Panc1 (cell line): ENCODE results near the gene ONECUT3.

Source experiments
- CTCF ChIP-seq: fragments of 450-650 bp; IDR thresholded peaks from 2 replicates; pipeline ENCODE4 v1.5.1; 2017; ENCODE audit warnings: mild to moderate bottlenecking
- POLR2AphosphoS5 ChIP-seq: IDR thresholded peaks from 2 replicates; pipeline ENCODE4 v1.6.1; 2012; ENCODE audit warnings: mild to moderate bottlenecking, low read depth, low read length, moderate library complexity
- REST ChIP-seq, 2 experiments: IDR thresholded peaks; 2 replicates each; pipeline ENCODE4 v1.6.1; 2011 to 2012; ENCODE audit warnings: low read depth in 2 of 2, control low read depth in 1 of 2, low read length in 1 of 2, mild to moderate bottlenecking in 1 of 2, moderate library complexity in 1 of 2; ENCODE audit not compliant: insufficient read depth in 1 of 2
- SIN3A ChIP-seq: IDR thresholded peaks from 2 replicates; pipeline ENCODE4 v1.6.1; 2012; ENCODE audit warnings: low read depth, mild to moderate bottlenecking, low read length, moderate library complexity, borderline replicate concordance; ENCODE audit not compliant: insufficient read depth

DNA sequence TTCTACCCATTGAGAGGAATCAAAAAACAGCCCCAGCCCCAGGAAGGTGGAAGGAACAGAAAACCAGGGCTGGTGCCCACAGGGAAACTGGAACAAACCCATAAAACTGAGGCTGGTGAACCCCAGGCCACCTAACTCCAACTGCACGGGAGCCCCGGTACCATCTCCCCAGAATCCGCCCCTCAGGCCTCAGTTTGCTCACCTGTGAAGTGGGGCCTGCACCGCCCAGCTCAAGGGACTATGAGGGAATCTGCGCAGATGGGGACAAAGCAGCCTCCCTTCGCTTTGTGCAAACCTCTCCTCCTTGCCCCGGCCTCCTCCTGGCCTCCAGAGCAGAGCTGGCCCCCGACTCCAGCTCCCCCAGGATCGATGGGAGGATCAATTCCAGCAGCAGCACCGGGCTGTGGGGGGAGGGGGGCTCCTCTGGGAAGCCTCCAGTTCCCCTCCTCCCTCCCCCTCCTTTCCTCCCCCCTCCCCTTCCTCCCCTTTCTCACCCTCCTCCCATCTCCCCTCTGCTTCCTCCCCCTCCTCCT lies 9.1 kb upstream of the ONECUT3 start:
- TF ChIP-seq REST (IDR thresholded peaks at IDR 0.05; ENCODE audit: insufficient read depth in 1 of 2, low read depth in 2 of 2, low read length in 1 of 2): no peak
- TF ChIP-seq CTCF: no peak
- TF ChIP-seq SIN3A: no peak
- no peak for TF ChIP-seq POLR2AphosphoS5
